ENCODE results near the gene LUC7L3.
"Not testable (repeated sequence)": the region's sequence is repeated elsewhere in the genome, so short reads cannot be mapped to it uniquely, and the experiment has no call there.

Gene LUC7L3

DNA sequence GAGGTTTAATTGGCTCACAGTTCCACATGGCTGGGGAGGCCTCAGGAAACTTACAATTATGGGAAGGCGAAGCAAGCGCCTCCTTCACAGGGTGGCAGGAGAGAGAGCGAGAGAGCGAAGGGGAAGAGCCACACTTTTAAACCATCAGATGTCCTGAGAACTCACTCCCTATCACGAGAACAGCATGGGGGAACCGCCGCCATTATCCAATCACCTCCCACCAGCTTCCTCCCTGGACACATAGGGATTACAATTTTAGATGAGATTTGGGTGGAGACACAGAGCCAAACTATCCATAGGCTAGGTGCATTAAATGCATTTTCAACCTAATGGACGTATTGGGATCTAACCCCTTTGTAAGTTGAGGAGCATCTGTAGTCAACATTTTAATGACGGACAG is 6.8 kb upstream of the LUC7L3 start:
- no peak overlapping the region for H3K9ac ChIP-seq (ENCODE audit: low read depth, low read length)
- peaks cover 17% of the 10 kb centered on the region for H3K4me1 ChIP-seq (ENCODE audit: control insufficient read depth, insufficient read depth, low read length)
- no peaks in the 10 kb centered on the region for H3K36me3 ChIP-seq (ENCODE audit: control insufficient read depth, insufficient read depth, low read length)
- no peak overlapping the region for H3K4me3 ChIP-seq (ENCODE audit: low read depth, low read length)
- no peaks in the 10 kb centered on the region for H3K9me3 ChIP-seq (ENCODE audit: control insufficient read depth, insufficient read depth, low read length)
- no peak overlapping the region for H3K27ac ChIP-seq (ENCODE audit: low read depth, low read length)
- no peaks in the 10 kb centered on the region for H3K27me3 ChIP-seq (ENCODE audit: control insufficient read depth, insufficient read depth, low read length)

DNA sequence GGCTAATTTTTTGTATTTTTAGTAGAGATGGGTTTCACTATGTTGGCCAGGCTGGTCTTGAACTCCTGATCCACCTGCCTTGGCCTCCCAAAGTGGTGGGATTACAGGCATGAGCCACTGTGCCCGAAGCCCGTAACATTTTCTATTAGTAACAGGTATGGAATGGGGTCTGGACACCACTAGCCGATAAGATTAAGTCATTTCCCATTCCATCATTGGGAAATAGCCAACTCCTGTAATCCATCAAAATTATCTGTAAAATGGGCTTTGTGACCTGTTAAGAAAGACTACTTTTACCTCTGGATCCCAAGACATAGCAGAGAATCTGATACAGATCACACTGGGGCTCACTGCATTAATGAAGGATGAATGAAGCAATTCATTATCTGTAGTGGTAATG is 3.9 kb upstream of the LUC7L3 start:
- Histone ChIP-seq H3K27ac (ENCODE audit: low read depth, low read length) (no peak overlapping the region), H3K36me3 (ENCODE audit: control insufficient read depth, insufficient read depth, low read length) (no peaks in the 10 kb centered on the region)

DNA sequence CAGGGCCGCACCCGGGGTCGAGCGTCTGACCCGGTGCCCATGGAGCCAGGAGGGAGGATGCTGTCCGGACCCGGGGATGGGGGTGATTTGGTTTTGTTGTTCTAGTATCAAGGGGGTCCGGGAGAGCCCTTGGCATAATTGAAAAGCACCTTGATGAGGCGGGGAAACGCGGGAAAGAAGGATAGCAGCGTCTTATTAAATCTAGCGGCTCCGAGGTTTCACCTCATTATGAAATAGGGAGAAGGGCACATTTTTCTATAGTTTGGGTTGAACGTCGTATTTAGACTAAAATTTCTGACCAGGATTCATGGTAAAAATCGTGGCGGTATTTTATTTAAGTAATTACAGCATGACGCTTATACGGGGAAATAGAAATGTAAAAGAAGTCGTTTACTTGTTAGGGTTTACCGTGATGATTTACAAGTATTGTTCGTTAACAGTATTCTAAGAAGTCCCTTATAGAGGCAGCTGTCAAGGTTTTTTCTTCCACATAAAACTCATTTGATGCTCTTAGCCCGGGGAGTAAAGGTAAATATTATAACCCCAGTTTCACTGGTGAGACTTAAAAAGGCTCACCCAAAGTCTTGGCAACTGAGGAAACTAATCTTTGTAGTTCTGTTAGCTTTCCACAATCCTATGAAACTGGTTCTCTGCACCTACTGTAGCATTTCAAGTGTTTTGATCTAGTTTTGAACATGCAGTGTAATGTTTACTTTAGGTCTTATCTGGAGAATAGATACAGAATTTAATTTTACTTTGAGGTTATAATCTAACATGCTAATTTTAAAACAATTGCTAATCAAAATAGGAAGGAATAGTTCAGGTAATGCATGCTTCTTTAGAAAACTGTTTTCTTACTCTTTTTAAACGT is 756 bp downstream of the LUC7L3 start:
- Histone ChIP-seq H3K4me1 (ENCODE audit: control insufficient read depth, insufficient read depth, low read length) (peaks cover 17% of the 10 kb centered on the region), H3K9me3 (ENCODE audit: control insufficient read depth, insufficient read depth, low read length) (no peaks in the 10 kb centered on the region), H3K27ac (ENCODE audit: low read depth, low read length) (peak overlapping the region; percentile 100), H3K27me3 (ENCODE audit: control insufficient read depth, insufficient read depth, low read length) (no peaks in the 10 kb centered on the region), H3K9ac (ENCODE audit: low read depth, low read length) (peak overlapping the region; percentile 100), H3K36me3 (ENCODE audit: control insufficient read depth, insufficient read depth, low read length) (no peaks in the 10 kb centered on the region; the same call in 1 of the 2 replicates), H3K4me3 (ENCODE audit: low read depth, low read length) (peak overlapping the region; percentile 96)

More for the DNA sequence above, 3.9 kb upstream of the LUC7L3 start:
- no peak overlapping the region for H3K4me3 ChIP-seq (ENCODE audit: low read depth, low read length)
- no peak overlapping the region for H3K9ac ChIP-seq (ENCODE audit: low read depth, low read length)
- H3K27me3 ChIP-seq (ENCODE audit: control insufficient read depth, insufficient read depth, low read length) = no peaks in the 10 kb centered on the region
- H3K4me1 ChIP-seq (ENCODE audit: control insufficient read depth, insufficient read depth, low read length) = no peaks in the 10 kb centered on the region
- no peaks in the 10 kb centered on the region for H3K9me3 ChIP-seq (ENCODE audit: control insufficient read depth, insufficient read depth, low read length)

DNA sequence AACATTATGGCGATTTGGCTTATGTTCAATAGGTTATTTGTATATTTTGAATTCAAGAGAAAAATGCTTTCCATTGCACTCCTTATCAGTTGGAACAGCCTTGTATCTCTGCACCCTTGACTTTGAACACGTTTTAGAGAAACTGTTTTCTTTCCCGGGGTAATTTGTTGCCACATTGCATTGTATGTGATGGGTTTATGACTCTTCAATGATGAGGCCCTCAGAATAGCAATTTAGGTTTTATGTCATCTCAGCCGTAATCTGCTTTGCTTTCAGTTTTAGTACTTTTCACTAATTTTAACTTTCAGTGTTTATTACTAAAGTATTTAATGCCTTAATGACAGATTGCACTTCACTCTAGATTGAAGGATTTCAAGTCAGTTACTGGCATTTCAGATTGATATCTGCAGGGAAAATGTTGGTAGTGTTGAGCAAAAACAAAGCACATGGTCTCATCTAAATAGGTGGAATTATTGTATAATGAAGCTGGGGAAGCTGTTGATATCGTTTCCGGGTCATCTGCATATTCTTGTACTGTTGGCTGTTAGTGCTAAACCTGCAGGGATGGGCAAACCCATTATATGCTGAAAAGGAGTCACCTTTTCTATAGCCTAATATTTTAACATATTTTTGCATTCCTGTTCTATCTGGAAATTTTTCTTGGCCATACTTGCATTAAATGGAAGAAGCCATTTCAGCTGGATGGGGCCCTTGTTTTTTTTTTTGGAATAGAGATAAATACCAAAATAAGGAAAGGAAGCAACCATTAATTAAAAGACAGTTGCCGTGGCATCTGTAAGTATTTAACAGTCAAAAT is 2.0 kb downstream of the LUC7L3 start:
- Histone ChIP-seq H3K27me3 (ENCODE audit: control insufficient read depth, insufficient read depth, low read length) (no peaks in the 10 kb centered on the region), H3K36me3 (ENCODE audit: control insufficient read depth, insufficient read depth, low read length) (peaks cover 4% of the 10 kb centered on the region; the same call in 1 of the 2 replicates), H3K9ac (ENCODE audit: low read depth, low read length) (peak overlapping the region; percentile 100), H3K9me3 (ENCODE audit: control insufficient read depth, insufficient read depth, low read length) (no peaks in the 10 kb centered on the region), H3K4me1 (ENCODE audit: control insufficient read depth, insufficient read depth, low read length) (peaks cover 17% of the 10 kb centered on the region), H3K27ac (ENCODE audit: low read depth, low read length) (no peak overlapping the region), H3K4me3 (ENCODE audit: low read depth, low read length) (peak overlapping the region; percentile 96)

DNA sequence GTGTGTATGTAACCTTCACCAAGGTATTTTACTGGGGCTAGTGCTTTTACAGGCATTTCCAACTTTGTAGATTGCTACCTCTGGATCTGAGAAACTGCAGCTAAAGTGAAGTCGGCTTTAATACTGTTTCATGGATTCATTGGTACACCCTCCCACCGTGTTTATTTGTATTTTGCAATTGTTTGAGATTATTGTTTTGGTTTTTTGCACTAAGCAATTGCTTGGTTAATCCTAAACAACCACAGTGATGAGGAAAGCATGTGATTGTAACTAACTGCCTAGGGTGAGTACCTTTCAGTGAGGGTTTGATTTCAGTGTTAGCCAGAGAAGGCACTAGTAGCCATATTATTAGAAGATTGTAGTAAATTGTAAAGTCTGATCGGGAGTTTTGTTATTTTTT is 3.3 kb downstream of the LUC7L3 start:
- Histone ChIP-seq H3K9me3 (ENCODE audit: control insufficient read depth, insufficient read depth, low read length) (no peaks in the 10 kb centered on the region), H3K4me3 (ENCODE audit: low read depth, low read length) (peak overlapping the region; percentile 29), H3K9ac (ENCODE audit: low read depth, low read length) (no peak overlapping the region), H3K27ac (ENCODE audit: low read depth, low read length) (no peak overlapping the region), H3K36me3 (ENCODE audit: control insufficient read depth, insufficient read depth, low read length) (peaks cover 4% of the 10 kb centered on the region; the same call in 1 of the 2 replicates), H3K4me1 (ENCODE audit: control insufficient read depth, insufficient read depth, low read length) (peaks cover 17% of the 10 kb centered on the region), H3K27me3 (ENCODE audit: control insufficient read depth, insufficient read depth, low read length) (no peaks in the 10 kb centered on the region)

DNA sequence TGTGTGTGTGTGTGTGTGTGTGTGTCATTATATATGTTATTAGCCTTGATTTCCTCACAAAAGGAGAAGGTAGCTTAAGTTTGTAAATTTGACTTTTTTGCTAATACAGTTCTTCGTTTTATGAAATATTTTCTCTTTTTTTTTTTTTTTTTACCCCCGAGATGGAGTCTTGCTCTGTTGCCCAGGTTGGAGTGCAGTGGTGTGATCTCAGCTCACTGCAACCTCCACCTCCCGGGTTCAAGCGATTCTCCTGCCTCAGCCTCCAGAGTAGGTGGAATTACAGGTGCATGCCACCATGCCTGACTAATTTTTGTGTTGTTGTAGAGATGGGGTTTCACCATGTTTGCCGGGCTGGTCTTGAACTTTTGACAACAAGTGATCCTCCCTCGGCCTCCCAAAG is 5.2 kb downstream of the LUC7L3 start:
- not testable (repeated sequence) for H3K9ac ChIP-seq (ENCODE audit: low read depth, low read length); H3K27me3 ChIP-seq (ENCODE audit: control insufficient read depth, insufficient read depth, low read length); H3K36me3 ChIP-seq (ENCODE audit: control insufficient read depth, insufficient read depth, low read length); H3K27ac ChIP-seq (ENCODE audit: low read depth, low read length); H3K4me3 ChIP-seq (ENCODE audit: low read depth, low read length); H3K9me3 ChIP-seq (ENCODE audit: control insufficient read depth, insufficient read depth, low read length)
- peaks cover 17% of the 10 kb centered on the region for H3K4me1 ChIP-seq (ENCODE audit: control insufficient read depth, insufficient read depth, low read length)

DNA sequence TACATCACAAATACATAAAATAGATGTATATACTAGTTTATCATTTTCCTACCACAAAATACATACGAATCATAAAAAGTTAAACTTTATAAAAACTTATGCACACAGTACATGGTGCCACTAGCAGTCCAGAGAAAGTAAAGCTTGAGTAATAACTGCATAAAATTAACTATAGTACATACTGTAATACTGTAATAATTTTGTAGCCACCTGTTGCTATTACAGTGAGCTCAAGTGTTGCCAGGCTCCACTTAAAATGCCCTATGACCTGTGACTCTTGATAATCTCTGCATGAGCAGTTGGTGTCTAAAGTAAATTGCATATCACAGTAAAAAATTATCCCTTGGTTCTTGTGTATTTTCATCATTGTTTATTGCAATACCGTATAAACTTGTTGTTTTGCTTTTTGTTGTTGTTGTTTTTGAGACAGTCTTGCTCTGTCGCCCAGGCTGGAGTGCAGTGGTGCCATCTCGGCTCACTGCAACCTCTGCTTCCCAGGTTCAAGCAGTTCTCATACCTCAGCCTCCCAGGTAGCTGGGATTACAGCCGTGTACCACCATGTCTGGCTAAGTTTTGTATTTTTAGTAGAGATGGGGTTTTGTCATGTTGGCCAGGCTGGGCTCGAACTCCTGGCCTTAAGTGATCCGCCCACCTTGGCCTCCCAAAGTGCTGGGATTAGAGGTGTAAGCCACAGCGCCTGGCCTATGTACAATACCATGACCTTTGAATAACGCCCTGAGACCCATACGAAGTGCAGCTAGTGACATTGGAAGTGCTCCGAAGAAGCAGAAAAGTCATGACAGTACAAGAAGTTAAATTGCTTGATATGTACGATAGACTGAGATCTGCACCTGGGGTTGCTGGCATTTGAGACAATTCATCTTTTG is 6.6 kb downstream of the LUC7L3 start:
- peaks cover 8% of the 10 kb centered on the region; the same call in 1 of the 2 replicates for H3K36me3 ChIP-seq (ENCODE audit: control insufficient read depth, insufficient read depth, low read length)

DNA sequence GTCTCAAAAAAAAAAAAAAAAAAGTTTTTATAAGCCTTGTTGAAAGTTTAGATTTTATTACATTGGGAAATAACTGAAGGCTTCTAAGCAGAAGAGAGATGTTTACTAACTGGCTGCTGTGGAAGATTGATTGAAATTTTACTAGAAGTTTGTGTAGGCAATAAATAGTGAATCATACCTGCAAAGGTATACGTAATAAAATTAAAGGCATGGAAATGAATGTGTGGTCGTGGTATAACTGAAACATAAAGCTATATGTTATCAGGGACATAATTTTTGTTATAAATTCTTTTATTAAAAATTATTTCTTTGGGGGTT is 8.7 kb downstream of the LUC7L3 start:
- no peak overlapping the region for H3K27ac ChIP-seq (ENCODE audit: low read depth, low read length)
- peaks cover 8% of the 10 kb centered on the region; the same call in 1 of the 2 replicates for H3K36me3 ChIP-seq (ENCODE audit: control insufficient read depth, insufficient read depth, low read length)
- H3K9ac ChIP-seq (ENCODE audit: low read depth, low read length) = no peak overlapping the region
- H3K4me1 ChIP-seq (ENCODE audit: control insufficient read depth, insufficient read depth, low read length) = 0 out of 2 replicates have a peak, but pooled peaks cover under 1% of the 10 kb centered on the region
- H3K9me3 ChIP-seq (ENCODE audit: control insufficient read depth, insufficient read depth, low read length) = no peaks in the 10 kb centered on the region
- no peaks in the 10 kb centered on the region for H3K27me3 ChIP-seq (ENCODE audit: control insufficient read depth, insufficient read depth, low read length)
- no peak overlapping the region for H3K4me3 ChIP-seq (ENCODE audit: low read depth, low read length)

More for the DNA sequence above, 6.6 kb downstream of the LUC7L3 start:
- Histone ChIP-seq H3K27ac (ENCODE audit: low read depth, low read length) (no peak overlapping the region), H3K4me1 (ENCODE audit: control insufficient read depth, insufficient read depth, low read length) (peaks cover 17% of the 10 kb centered on the region), H3K9me3 (ENCODE audit: control insufficient read depth, insufficient read depth, low read length) (no peaks in the 10 kb centered on the region), H3K9ac (ENCODE audit: low read depth, low read length) (no peak overlapping the region), H3K4me3 (ENCODE audit: low read depth, low read length) (no peak overlapping the region), H3K27me3 (ENCODE audit: control insufficient read depth, insufficient read depth, low read length) (no peaks in the 10 kb centered on the region)

DNA sequence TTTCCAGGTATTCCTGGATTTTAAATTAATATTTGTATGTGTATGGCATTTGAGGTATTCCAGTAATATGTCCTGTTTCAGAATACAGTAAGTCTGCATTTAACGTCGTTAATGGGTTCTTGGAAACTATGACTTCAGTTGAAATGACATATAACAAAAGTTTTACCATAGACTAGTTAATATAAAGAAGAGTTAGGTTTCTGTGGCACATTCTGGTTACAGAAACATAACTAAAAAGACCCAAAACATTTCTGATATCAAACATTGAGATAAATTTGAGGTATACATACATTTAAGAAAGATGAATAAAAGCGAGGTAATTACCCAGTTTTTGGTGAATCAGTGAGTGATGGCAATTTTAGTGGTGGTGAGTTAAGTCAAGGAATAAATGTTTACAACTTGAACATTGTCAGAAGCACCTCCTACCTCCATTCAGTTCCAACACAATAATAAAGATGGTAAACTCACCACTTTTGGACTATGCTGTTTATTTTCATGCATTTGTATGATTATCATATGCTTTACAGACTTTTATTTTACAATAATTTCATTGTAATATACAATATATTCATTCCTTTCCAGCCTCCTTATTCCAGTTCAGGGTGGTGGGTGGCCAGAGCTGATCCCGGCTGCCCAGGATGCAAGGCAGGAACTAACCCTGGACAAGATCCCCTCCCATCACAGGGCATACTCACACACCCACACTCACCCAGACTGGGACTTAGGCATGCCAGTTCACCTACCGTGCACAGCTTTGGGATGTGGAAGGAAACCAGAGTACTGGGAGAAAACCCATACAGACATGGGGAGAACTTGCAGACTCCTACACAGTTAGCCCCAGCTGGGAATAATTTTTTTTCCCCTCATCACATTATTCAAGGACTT is 9.7 kb downstream of the LUC7L3 start:
- H3K4me3 ChIP-seq (ENCODE audit: low read depth, low read length) = no peak overlapping the region
- H3K9ac ChIP-seq (ENCODE audit: low read depth, low read length) = no peak overlapping the region
- H3K27ac ChIP-seq (ENCODE audit: low read depth, low read length) = no peak overlapping the region

More for the DNA sequence above, 9.7 kb downstream of the LUC7L3 start:
- Histone ChIP-seq H3K36me3 (ENCODE audit: control insufficient read depth, insufficient read depth, low read length) (peaks cover 8% of the 10 kb centered on the region; the same call in 1 of the 2 replicates), H3K4me1 (ENCODE audit: control insufficient read depth, insufficient read depth, low read length) (no peaks in the 10 kb centered on the region), H3K27me3 (ENCODE audit: control insufficient read depth, insufficient read depth, low read length) (no peaks in the 10 kb centered on the region), H3K9me3 (ENCODE audit: control insufficient read depth, insufficient read depth, low read length) (no peaks in the 10 kb centered on the region)
